H1 (cell line): Measurements from ENCODE around the gene ALPG. TPM values are rescaled to one million over a fixed set of nuclear protein-coding genes. Genes with fewer than 3 reads are reported as not detected.
"Not testable (repeated sequence)": the region's sequence is repeated elsewhere in the genome, so short reads cannot be mapped to it uniquely, and the experiment has no call there.

Source experiments
- CTCF ChIA-PET: fragments of 300-600 bp; sonication (Branson Sonifier 250); formaldehyde crosslinking; loops from one replicate; lab custom pipeline; 2021; ENCODE audit not compliant: partially characterized antibody; lab: Charles Lee
- POLR2A ChIA-PET: fragments of 300-600 bp; sonication (Branson Sonifier 250); formaldehyde crosslinking; loops from one replicate; lab custom pipeline; 2021; ENCODE audit warnings: inconsistent platforms; ENCODE audit not compliant: partially characterized antibody; lab: Charles Lee
- DNase-seq, 2 experiments: peaks; one replicate each; pipeline versions ENCODE4 v3.0.0 to v3.0.0-alpha.2; 2010 to 2022; ENCODE audit warnings: low spot score in 2 of 2, low read depth in 1 of 2, mixed read lengths in 1 of 2
- FAIRE-seq: peaks from 2 replicates; lab custom pipeline; 2011; peaks lifted over from hg19 to GRCh38; lab: Jason Lieb, UNC
- H2AFZ ChIP-seq: 2 replicates; pipeline ENCODE4 v1.8.1; 2012; ENCODE audit warnings: low read length, inconsistent platforms
- H2AK5ac ChIP-seq: 2 replicates; pipeline ENCODE4 v1.6.1; 2013; ENCODE audit warnings: low read depth, low read length
- H2BK120ac ChIP-seq: replicated peaks from 2 replicates; pipeline ENCODE3; 2013; ENCODE audit warnings: low read depth, low read length, inconsistent platforms
- H2BK12ac ChIP-seq: 2 replicates; pipeline ENCODE4 v1.6.1; 2013; ENCODE audit warnings: low read depth, low read length
- H2BK15ac ChIP-seq: 2 replicates; pipeline ENCODE4 v1.6.1; 2013; ENCODE audit warnings: low read length
- H2BK20ac ChIP-seq: 2 replicates; pipeline ENCODE4 v1.6.1; 2013; ENCODE audit warnings: low read length
- H2BK5ac ChIP-seq: 2 replicates; pipeline ENCODE4 v1.6.1; 2013; ENCODE audit warnings: low read depth, low read length
- H3K14ac ChIP-seq: 2 replicates; pipeline ENCODE4 v1.6.1; 2013; ENCODE audit warnings: inconsistent platforms; ENCODE audit not compliant: insufficient read length
- H3K18ac ChIP-seq: 2 replicates; pipeline ENCODE4 v1.6.1; 2013; ENCODE audit warnings: low read length; ENCODE audit errors: extremely low read depth
- H3K23ac ChIP-seq: 2 replicates; pipeline ENCODE4 v1.6.1; 2013; ENCODE audit warnings: inconsistent platforms; ENCODE audit not compliant: insufficient read length
- H3K23me2 ChIP-seq: 2 replicates; pipeline ENCODE4 v1.6.1; 2013; ENCODE audit warnings: low read depth, low read length
- H3K27ac ChIP-seq: 2 replicates; pipeline ENCODE4 v1.6.1; 2011; ENCODE audit warnings: low read depth, low read length, inconsistent platforms
- H3K27me3 ChIP-seq, 4 experiments: replicated peaks in 1 of 4; 1 replicate in 1 of 4; 2 replicates in 3 of 4; pipeline versions ENCODE4 v1.6.1 to v1.8.1; 2011 to 2013; ENCODE audit warnings: low read length in 3 of 4, mild to moderate bottlenecking in 3 of 4, inconsistent platforms in 2 of 4, mixed read lengths in 2 of 4, moderate library complexity in 1 of 4; ENCODE audit not compliant: control insufficient read depth in 3 of 4, insufficient read depth in 3 of 4; ENCODE audit errors: extremely low read depth in 1 of 4
- H3K36me3 ChIP-seq, 4 experiments: 2 replicates each; pipeline versions ENCODE4 v1.6.1 to v1.8.1; 2011 to 2013; ENCODE audit warnings: mild to moderate bottlenecking in 4 of 4, low read length in 3 of 4, moderate library complexity in 2 of 4, control low read depth in 1 of 4, inconsistent platforms in 1 of 4; ENCODE audit not compliant: insufficient read depth in 4 of 4, control insufficient read depth in 2 of 4
- H3K4ac ChIP-seq: replicated peaks from 2 replicates; pipeline ENCODE3; 2013; ENCODE audit warnings: low read length, low read depth, mixed read lengths, inconsistent platforms; ENCODE audit not compliant: insufficient read length
- H3K4me1 ChIP-seq, 4 experiments: replicated peaks in 1 of 4; 1 replicate in 1 of 4; 2 replicates in 3 of 4; pipeline versions ENCODE4 v1.6.1 to v1.8.1; 2011 to 2013; ENCODE audit warnings: low read length in 3 of 4, inconsistent platforms in 2 of 4, mixed read lengths in 1 of 4; ENCODE audit not compliant: insufficient read depth in 4 of 4, control insufficient read depth in 3 of 4
- H3K4me2 ChIP-seq, 2 experiments: 2 replicates each; pipeline versions ENCODE4 v1.6.1 to v1.8.1; 2011 to 2013; ENCODE audit warnings: low read depth in 2 of 2, low read length in 2 of 2, control low read depth in 1 of 2, inconsistent platforms in 1 of 2, mild to moderate bottlenecking in 1 of 2; ENCODE audit not compliant: insufficient read depth in 1 of 2
- H3K4me3 ChIP-seq, 4 experiments: fragments of 200-600, 300-600 bp in 1 of 4; sonication (generic), shearing (Covaris generic), sonication (Bioruptor Twin) in 1 of 4; 2 replicates each; pipeline versions ENCODE4 v1.5.1 to v1.8.1; 2011 to 2016; ENCODE audit warnings: low read length in 4 of 4, low read depth in 3 of 4, control low read depth in 2 of 4, inconsistent platforms in 2 of 4, mild to moderate bottlenecking in 2 of 4, mixed read lengths in 1 of 4, moderate library complexity in 1 of 4; ENCODE audit not compliant: insufficient read depth in 2 of 4; ENCODE audit errors: extremely low read depth in 1 of 4
- H3K56ac ChIP-seq: replicated peaks from 2 replicates; pipeline ENCODE3; 2013; ENCODE audit warnings: low read depth, mild to moderate bottlenecking, mixed read lengths, low read length, inconsistent platforms; ENCODE audit not compliant: insufficient read length
- H3K79me1 ChIP-seq: 2 replicates; pipeline ENCODE4 v1.6.1; 2013; ENCODE audit warnings: low read depth, low read length, control low read depth
- H3K79me2 ChIP-seq, 2 experiments: 2 replicates each; pipeline versions ENCODE4 v1.6.1 to v1.8.1; 2012 to 2013; ENCODE audit warnings: low read length in 2 of 2, mild to moderate bottlenecking in 2 of 2, inconsistent platforms in 1 of 2; ENCODE audit not compliant: insufficient read depth in 2 of 2, control insufficient read depth in 1 of 2
- H3K9ac ChIP-seq, 4 experiments: replicated peaks in 1 of 4; 1 replicate in 1 of 4; 2 replicates in 3 of 4; pipeline versions ENCODE4 v1.6.1 to v1.8.1; 2011 to 2013; ENCODE audit warnings: low read depth in 3 of 4, low read length in 3 of 4, control low read depth in 2 of 4, mild to moderate bottlenecking in 2 of 4, moderate library complexity in 2 of 4, inconsistent platforms in 1 of 4; ENCODE audit errors: extremely low read depth in 1 of 4
- H3K9me3 ChIP-seq, 2 experiments: 2 replicates each; pipeline versions ENCODE4 v1.6.1 to v1.8.1; 2012 to 2013; ENCODE audit warnings: mild to moderate bottlenecking in 2 of 2, moderate library complexity in 2 of 2, control low read depth in 1 of 2, inconsistent platforms in 1 of 2, low read depth in 1 of 2, low read length in 1 of 2, mixed read lengths in 1 of 2; ENCODE audit not compliant: insufficient read depth in 2 of 2
- H4K20me1 ChIP-seq, 2 experiments: replicated peaks in 1 of 2; 2 replicates each; pipeline versions ENCODE3 to v1.8.1; 2011 to 2013; ENCODE audit warnings: inconsistent platforms in 2 of 2, low read length in 2 of 2, mild to moderate bottlenecking in 1 of 2; ENCODE audit not compliant: insufficient read depth in 2 of 2, control insufficient read depth in 1 of 2
- H4K5ac ChIP-seq: 2 replicates; pipeline ENCODE4 v1.6.1; 2013; ENCODE audit warnings: low read length, low read depth, mixed read lengths, inconsistent platforms; ENCODE audit not compliant: insufficient read length
- H4K8ac ChIP-seq: 2 replicates; pipeline ENCODE4 v1.8.0; 2013; ENCODE audit warnings: mild to moderate bottlenecking, moderate library complexity, low read length, inconsistent platforms; ENCODE audit not compliant: insufficient read depth; ENCODE audit errors: extremely low read depth
- H4K91ac ChIP-seq: replicated peaks from 2 replicates; pipeline ENCODE3; 2013; ENCODE audit warnings: low read length, mixed read lengths, inconsistent platforms; ENCODE audit not compliant: insufficient read length
- WGBS, 2 experiments: shearing (Covaris generic) in 1 of 2; methylation state at CpG; one replicate each; pipeline versions ENCODE4 v1.1.6 to v1.1.7; 2013 to 2015; ENCODE audit warnings: low lambda C conversion rate in 2 of 2, mixed read lengths in 2 of 2, inconsistent platforms in 1 of 2, low coverage in 1 of 2, missing lambda C conversion rate in 1 of 2; ENCODE audit not compliant: insufficient replicate concordance in 2 of 2, insufficient coverage in 1 of 2, insufficient read length in 1 of 2; ENCODE audit errors: extremely low coverage in 1 of 2, missing lambda C conversion rate in 1 of 2; 5-methylcytosine and 5-hydroxymethylcytosine counted together
- polyA plus RNA-seq, 7 experiments: library from polyadenylated mRNA; depleted of rRNA in 3 of 7; stranded (reverse) in 5 of 7; unstranded in 2 of 7; fragments of >200 nt in 5 of 7; fragments of 200-250 nt in 2 of 7; gene quantifications; 1 replicate in 5 of 7; 2 replicates in 1 of 7; 4 replicates in 1 of 7; pipeline versions ENCODE4 v1.2.1 to v1.2.3, GENCODE V29; 2011 to 2013; ENCODE audit warnings: missing spikeins in 2 of 7, mixed read lengths in 2 of 7
- total RNA-seq: library from RNA; stranded (reverse); fragmentation: NEBNext Ultra II Directional; extraction: Animal tissue kit (Norgen Biotek cat#: 25700); gene quantifications from 2 replicates; pipeline ENCODE4 v1.2.1, GENCODE V29; 2021

Gene ALPG
- total and polyA plus RNA-seq, 2 of the 8 experiments (the other 6 are each of a cell fraction or from before 2014, with no cell fraction given), result 0.56 to 2.1 TPM

GRCh38 chr2:232394431-232394830 lies 12.2 kb upstream of the ALPG start:
- not testable (repeated sequence) for H4K5ac ChIP-seq, H3K18ac ChIP-seq, H3K4ac ChIP-seq, H3K14ac ChIP-seq, H2AFZ ChIP-seq, H2BK12ac ChIP-seq, H3K27ac ChIP-seq, H3K4me1 ChIP-seq, H3K23ac ChIP-seq, FAIRE-seq, H2BK5ac ChIP-seq, H3K9me3 ChIP-seq, H4K91ac ChIP-seq, H3K23me2 ChIP-seq, H4K20me1 ChIP-seq, H3K79me1 ChIP-seq, H3K4me3 ChIP-seq, H4K8ac ChIP-seq, DNase-seq, H3K36me3 ChIP-seq, H3K56ac ChIP-seq, H2BK120ac ChIP-seq, H2BK15ac ChIP-seq, H2AK5ac ChIP-seq, H3K79me2 ChIP-seq, H2BK20ac ChIP-seq, H3K4me2 ChIP-seq, H3K9ac ChIP-seq
- peaks cover 0 to 11% (median 8%) of the 10 kb centered on the region in 4 experiments; a peak in 3 of 7 replicates for H3K27me3 ChIP-seq
- ChIA-PET POLR2A (interaction anchor here (1.3 to 1.4 kb wide), 2 partner anchors 20 to 27 kb away, joined by 4 to 5 read pairs; no protein-coding TSS in a partner anchor), CTCF (interaction anchor here (0.7 to 1.5 kb wide), 6 partner anchors 16 to 65 kb away, joined by 3 to 7 read pairs (median 3); no protein-coding TSS in a partner anchor)
- 87% methylated on average over 7 of the region's 7 CpGs; no CpG with 5 or more reads in 1 of the 2 experiments for WGBS, 2 experiments
